Parathyroid adenoma (tissue), 2 donors: ENCODE results near the gene DOK3.

ENCODE experiments used
- H2AFZ ChIP-seq: fragments of 300-600 bp; sonication (generic); one replicate; pipeline ENCODE4 v1.7.0; 2017; ENCODE audit warnings: antibody characterized with exemption, mild to moderate bottlenecking
- H3K27ac ChIP-seq: fragments of 300-600 bp; sonication (generic); one replicate; pipeline ENCODE4 v1.7.0; 2017
- H3K27me3 ChIP-seq: fragments of 300-600 bp; sonication (generic); one replicate; pipeline ENCODE4 v1.7.0; 2017; ENCODE audit warnings: low read length; ENCODE audit not compliant: control insufficient read depth, insufficient read depth
- H3K36me3 ChIP-seq: fragments of 300-600 bp; sonication (generic); one replicate; pipeline ENCODE4 v1.7.0; 2017; ENCODE audit warnings: low read length; ENCODE audit not compliant: control insufficient read depth, insufficient read depth
- H3K4me1 ChIP-seq: fragments of 300-600 bp; sonication (generic); one replicate; pipeline ENCODE4 v1.7.0; 2017; ENCODE audit warnings: control low read depth
- H3K4me2 ChIP-seq: fragments of 300-600 bp; sonication (generic); one replicate; pipeline ENCODE4 v1.7.0; 2017; ENCODE audit warnings: low read length
- H3K4me3 ChIP-seq: fragments of 300-600 bp; sonication (generic); one replicate; pipeline ENCODE4 v1.7.0; 2017; ENCODE audit warnings: low read depth, low read length
- H3K79me2 ChIP-seq: fragments of 300-600 bp; sonication (generic); one replicate; pipeline ENCODE4 v1.7.0; 2017; ENCODE audit warnings: control low read depth
- H3K9ac ChIP-seq: fragments of 300-600 bp; sonication (generic); one replicate; pipeline ENCODE4 v1.7.0; 2017; ENCODE audit warnings: mild to moderate bottlenecking
- H3K9me3 ChIP-seq: fragments of 300-600 bp; sonication (generic); one replicate; pipeline ENCODE4 v1.7.0; 2017; ENCODE audit warnings: low read length; ENCODE audit not compliant: control insufficient read depth
- CTCF ChIP-seq: fragments of 300-600 bp; sonication (generic); IDR thresholded peaks from one replicate; pipeline ENCODE4 v1.7.0; 2017; ENCODE audit warnings: antibody characterized with exemption, mild to moderate bottlenecking
- donor health status: primary hyperparathyroidism.

Gene DOK3

GRCh38 chr5:177554474-177555111, 45.0 kb upstream of the DOK3 start, which contains the start of gene FAM193B:
Gene FAM193B (minus strand): TSS chr5:177554563. CDS start chr5:177554458, 105 bp downstream.
- Histone ChIP-seq H3K4me2 (peak within 1 kb of the TSS; percentile 94), H3K27me3 (no peaks in the 10 kb centered on the region), H3K27ac (peak within 1 kb of the TSS; percentile 45), H2AFZ (peak within 1 kb of the TSS; percentile 82), H3K9me3 (no peaks in the 10 kb centered on the region), H3K36me3 (no peaks in the 10 kb centered on the region), H3K4me1 (peaks cover 16% of the 10 kb centered on the region), H3K79me2 (peaks cover 35% of the 10 kb centered on the region), H3K4me3 (peak within 1 kb of the TSS; percentile 67), H3K9ac (no peak within 1 kb of the TSS)
- peak; percentile 12 for TF ChIP-seq CTCF

GRCh38 chr5:177553671-177554429, 44.2 kb upstream of the DOK3 start:
- no peak for TF ChIP-seq CTCF
- H3K4me2 ChIP-seq = peak overlapping the region; percentile 94
- H3K4me3 ChIP-seq = peak overlapping the region; percentile 67
- H3K27me3 ChIP-seq = no peaks in the 10 kb centered on the region
- H2AFZ ChIP-seq = peak overlapping the region; percentile 80
- peaks cover 41% of the 10 kb centered on the region for H3K79me2 ChIP-seq
- no peak overlapping the region for H3K9ac ChIP-seq
- peaks cover 16% of the 10 kb centered on the region for H3K4me1 ChIP-seq
- no peaks in the 10 kb centered on the region for H3K9me3 ChIP-seq
- H3K27ac ChIP-seq = peak overlapping the region; percentile 45
- H3K36me3 ChIP-seq = no peaks in the 10 kb centered on the region

- H3K36me3 ChIP-seq = no peaks in the 10 kb centered on the region
- no peaks in the 10 kb centered on the region for H3K27me3 ChIP-seq
- H3K4me3 ChIP-seq = peak overlapping the region; percentile 67
- H3K4me2 ChIP-seq = peak overlapping the region; percentile 94
- peak overlapping the region; percentile 45 for H3K27ac ChIP-seq
- peak overlapping the region; percentile 80 for H2AFZ ChIP-seq
- TF ChIP-seq CTCF = no peak
- peaks cover 50% of the 10 kb centered on the region for H3K79me2 ChIP-seq
- H3K9me3 ChIP-seq = no peaks in the 10 kb centered on the region
- H3K9ac ChIP-seq = no peak overlapping the region
- H3K4me1 ChIP-seq = peaks cover 16% of the 10 kb centered on the region
Observed at GRCh38 chr5:177552839-177553455, 43.3 kb upstream of the DOK3 start.

GRCh38 chr5:177550122-177550521, 40.5 kb upstream of the DOK3 start:
- no peak overlapping the region for H2AFZ ChIP-seq
- peaks cover 68% of the 10 kb centered on the region for H3K79me2 ChIP-seq
- no peaks in the 10 kb centered on the region for H3K27me3 ChIP-seq
- no peak for TF ChIP-seq CTCF
- no peak overlapping the region for H3K9ac ChIP-seq
- H3K9me3 ChIP-seq = no peaks in the 10 kb centered on the region
- no peaks in the 10 kb centered on the region for H3K36me3 ChIP-seq
- H3K4me1 ChIP-seq = peaks cover 8% of the 10 kb centered on the region
- no peak overlapping the region for H3K4me2 ChIP-seq
- no peak overlapping the region for H3K4me3 ChIP-seq
- H3K27ac ChIP-seq = no peak overlapping the region
